Progenitor cell of endocrine pancreas (in vitro differentiated cells): ENCODE data around the gene ENTPD1. TPM values are rescaled to one million over a fixed set of nuclear protein-coding genes. Genes with fewer than 3 reads are reported as not detected.

Experiments
- DNase-seq: peaks from one replicate; pipeline ENCODE4 v3.0.0; 2021; ENCODE audit warnings: low spot score; ENCODE audit not compliant: unreplicated experiment
- H3K27ac Mint-ChIP-seq: 2 replicates; pipeline ENCODE4 v1.8.0; 2021; ENCODE audit warnings: mild to moderate bottlenecking, moderate library complexity, mixed read lengths
- H3K27me3 Mint-ChIP-seq: 2 replicates; pipeline ENCODE4 v1.8.0; 2021; ENCODE audit warnings: mixed read lengths
- H3K36me3 Mint-ChIP-seq: 2 replicates; pipeline ENCODE4 v1.8.0; 2022; ENCODE audit warnings: mixed read lengths; ENCODE audit not compliant: insufficient read depth
- H3K4me1 Mint-ChIP-seq: 2 replicates; pipeline ENCODE4 v1.8.0; 2021; ENCODE audit warnings: low read depth, mixed read lengths
- H3K4me3 Mint-ChIP-seq: 2 replicates; pipeline ENCODE4 v1.8.0; 2021; ENCODE audit warnings: low read depth, mild to moderate bottlenecking, moderate library complexity, mixed read lengths
- H3K9me3 Mint-ChIP-seq: 2 replicates; pipeline ENCODE4 v1.8.0; 2021; ENCODE audit warnings: low read depth, mixed read lengths
- CTCF ChIP-seq: fragments of 200-600 bp; sonication (generic); IDR thresholded peaks from one replicate; pipeline ENCODE4 v1.5.0; 2021; ENCODE audit warnings: antibody characterized with exemption, mild to moderate bottlenecking; ENCODE audit not compliant: unreplicated experiment
- total RNA-seq: library from RNA; stranded (reverse); gene quantifications from 2 replicates; pipeline ENCODE4 v1.2.1, GENCODE V29; 2021

The ENTPD1 gene
- total RNA-seq, 1 donor from 2014 or later = not detected

GRCh38 chr10:95847007-95847406 is 91.0 kb downstream of the ENTPD1 start:
- peaks cover 7% of the 10 kb centered on the region for H3K27me3 Mint-ChIP-seq

DNA sequence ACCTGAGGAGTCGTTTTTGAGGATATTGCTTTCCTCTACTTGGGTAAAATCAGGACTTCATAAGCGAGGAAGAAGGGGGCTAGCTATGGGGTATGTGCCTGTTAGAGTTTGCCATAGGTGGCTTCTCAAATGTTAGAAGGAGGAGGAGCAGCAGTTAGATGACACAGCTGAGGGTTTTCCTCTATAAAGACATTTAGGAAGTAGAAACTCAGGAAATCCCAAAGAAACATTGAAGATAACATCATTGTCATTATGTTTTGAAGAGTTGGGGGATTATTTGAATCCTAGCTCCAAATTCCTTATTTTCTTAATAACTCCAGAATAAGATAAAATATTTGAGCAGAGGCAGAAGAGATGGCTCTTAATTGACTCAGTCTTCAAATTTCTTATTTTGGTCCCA is 92.9 kb downstream of the ENTPD1 start:
- Mint-ChIP-seq H3K36me3 (no peaks in the 10 kb centered on the region), H3K4me1 (no peaks in the 10 kb centered on the region), H3K4me3 (no peak overlapping the region), H3K27me3 (no peaks in the 10 kb centered on the region), H3K27ac (no peak overlapping the region), H3K9me3 (no peaks in the 10 kb centered on the region)
- TF ChIP-seq CTCF = no peak
- no peak for DNase-seq

More at GRCh38 chr10:95847007-95847406, 91.0 kb downstream of the ENTPD1 start:
- no peak for DNase-seq
- no peak overlapping the region for H3K4me3 Mint-ChIP-seq
- H3K36me3 Mint-ChIP-seq = no peaks in the 10 kb centered on the region
- no peak for TF ChIP-seq CTCF
- no peaks in the 10 kb centered on the region for H3K4me1 Mint-ChIP-seq
- no peak overlapping the region for H3K27ac Mint-ChIP-seq
- no peaks in the 10 kb centered on the region for H3K9me3 Mint-ChIP-seq

- H3K36me3 Mint-ChIP-seq = no peaks in the 10 kb centered on the region
- peaks cover 6% of the 10 kb centered on the region for H3K9me3 Mint-ChIP-seq
- no peaks in the 10 kb centered on the region for H3K4me1 Mint-ChIP-seq
- H3K4me3 Mint-ChIP-seq = no peak overlapping the region
- no peak for DNase-seq
- no peak overlapping the region for H3K27ac Mint-ChIP-seq
- no peak for TF ChIP-seq CTCF
- no peaks in the 10 kb centered on the region for H3K27me3 Mint-ChIP-seq
Observed at GRCh38 chr10:95850791-95851190, 94.8 kb downstream of the ENTPD1 start.

GRCh38 chr10:95860166-95860940 is 104.4 kb downstream of the ENTPD1 start:
- no peak for TF ChIP-seq CTCF
- no peak overlapping the region for H3K27ac Mint-ChIP-seq
- peaks cover 6% of the 10 kb centered on the region for H3K9me3 Mint-ChIP-seq
- DNase-seq = no peak
- peaks cover 2% of the 10 kb centered on the region for H3K36me3 Mint-ChIP-seq
- H3K4me1 Mint-ChIP-seq = no peaks in the 10 kb centered on the region
- H3K4me3 Mint-ChIP-seq = no peak overlapping the region
- no peaks in the 10 kb centered on the region for H3K27me3 Mint-ChIP-seq

DNA sequence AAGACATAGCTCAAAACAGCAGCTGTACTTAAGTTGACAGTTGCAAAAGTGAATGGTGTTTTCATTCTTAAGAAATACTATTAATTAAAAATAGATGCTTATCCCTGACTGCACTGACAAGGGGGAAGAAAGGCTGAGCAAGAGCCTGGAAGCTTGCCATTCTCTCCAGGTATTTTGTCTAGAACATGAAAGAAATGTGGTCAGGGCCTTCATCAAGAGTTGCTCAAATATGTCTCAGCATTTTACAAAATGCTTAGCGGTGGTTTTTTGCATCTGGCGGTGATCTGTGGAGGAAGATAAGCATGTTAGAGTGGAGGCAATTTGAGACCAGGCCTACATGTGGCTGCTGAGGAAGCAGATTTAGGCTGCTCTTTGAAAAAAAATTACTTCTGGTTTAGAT is 105.4 kb downstream of the ENTPD1 start:
- no peak for TF ChIP-seq CTCF
- Mint-ChIP-seq H3K27ac (no peak overlapping the region), H3K36me3 (peaks cover 3% of the 10 kb centered on the region), H3K4me1 (no peaks in the 10 kb centered on the region), H3K9me3 (no peaks in the 10 kb centered on the region), H3K27me3 (no peaks in the 10 kb centered on the region), H3K4me3 (no peak overlapping the region)
- no peak for DNase-seq
